ENCODE data around the gene CHKA. TPM values are rescaled to one million over a fixed set of nuclear protein-coding genes. Genes with fewer than 3 reads are reported as not detected.

Gene CHKA
- total and polyA plus RNA-seq, 4 donors = 8.2 to 19.9 (median 12.1) TPM

- Histone ChIP-seq H3K27me3 (ENCODE audit: control insufficient read depth in 1 of 2, insufficient read depth in 2 of 2, low read length in 1 of 2) (no peaks in the 10 kb centered on the region), H3K27ac (ENCODE audit: low read depth in 1 of 2, low read length in 2 of 2) (no peak within 1 kb of the TSS), H3K4me3 (ENCODE audit: low read length in 2 of 2) (peak within 1 kb of the TSS; percentile 61 to 69), H3K9me3 (ENCODE audit: control insufficient read depth, low read length) (no peaks in the 10 kb centered on the region), H3K4me1 (ENCODE audit: control insufficient read depth in 1 of 2, insufficient read depth in 2 of 2, low read length in 2 of 2) (no peaks in the 10 kb centered on the region), H3K36me3 (ENCODE audit: control insufficient read depth in 1 of 2, insufficient read depth in 2 of 2, low read length in 1 of 2) (no peaks in the 10 kb centered on the region)
- WGBS, 2 donors = 4 to 11% methylated on average over 23 to 64 of the region's 64 CpGs
- ATAC-seq (ENCODE audit: low FRiP score) (peak; percentile 93), DNase-seq (peak; percentile 95 to 97)
- intact Hi-C loops (cut with DNase I) = no loop called here
These were observed 117.2 kb downstream of the CHKA start, which contains the start of gene UNC93B1 for GRCh38 chr11:68003846-68004550. Gene UNC93B1, minus strand, starts transcription at chr11:68004097. Its CDS starts 54 bp downstream, at chr11:68004043.

- Histone ChIP-seq H3K4me1 (ENCODE audit: control insufficient read depth in 1 of 2, insufficient read depth in 2 of 2, low read length in 2 of 2) (no peaks in the 10 kb centered on the region), H3K27ac (ENCODE audit: low read depth in 1 of 2, low read length in 2 of 2) (no peak overlapping the region), H3K36me3 (ENCODE audit: control insufficient read depth in 1 of 2, insufficient read depth in 2 of 2, low read length in 1 of 2) (no peaks in the 10 kb centered on the region), H3K9me3 (ENCODE audit: control insufficient read depth, low read length) (no peaks in the 10 kb centered on the region), H3K4me3 (ENCODE audit: low read length in 2 of 2) (peak overlapping the region; percentile 61 to 69), H3K27me3 (ENCODE audit: control insufficient read depth in 1 of 2, insufficient read depth in 2 of 2, low read length in 1 of 2) (no peaks in the 10 kb centered on the region)
- DNase-seq = peak; percentile 67 to 81
- WGBS, 2 donors = 17 to 30% methylated on average over 43 to 86 of the region's 86 CpGs
- ATAC-seq (ENCODE audit: low FRiP score) = peak; percentile 5
- intact Hi-C loops (cut with DNase I) = no loop called here
These were observed 118.0 kb downstream of the CHKA start for GRCh38 chr11:68002938-68003845.

Small RNAs within 50 kb of the gene (microRNA-seq; reads per million reads assigned to microRNA genes)
- gene MIR4691 (0 reads per million in 2 donors), gene MIR6753 (0 reads per million in 2 donors), gene MIR7113 (0 to 1.2 reads per million in 2 donors)

Other genes with a start within 250 kb of the CHKA start
- gene UNC93B1, start 117.3 kb downstream of the CHKA start, total RNA-seq = 10 to 100 TPM; 20.4 to 32.1 TPM
- gene UNC93B1, start 117.3 kb downstream of the CHKA start, polyA plus RNA-seq = 10 to 100 TPM in 1 of 2 donors, 1 to 10 TPM in 1; 9.1 to 28.9 TPM
- 10 to 100 TPM; 10.9 to 12.4 TPM for gene ALDH3B1, start 111.1 kb downstream of the CHKA start, total RNA-seq
- gene ALDH3B1, start 111.1 kb downstream of the CHKA start, polyA plus RNA-seq = 1 to 10 TPM; 9.1 TPM
- 10 to 100 TPM; 70.1 to 76.7 TPM for gene NDUFS8, start 90.7 kb downstream of the CHKA start, total RNA-seq
- 100 to 1,000 TPM in 1 of 2 donors, 10 to 100 TPM in 1; 92.0 to 159 TPM for gene NDUFS8, start 90.7 kb downstream of the CHKA start, polyA plus RNA-seq
- 100 to 1,000 TPM; 124 to 173 TPM for gene TCIRG1, start 82.4 kb downstream of the CHKA start, total RNA-seq
- gene TCIRG1, start 82.4 kb downstream of the CHKA start, polyA plus RNA-seq = 100 to 1,000 TPM in 1 of 2 donors, 10 to 100 TPM in 1; 47.5 to 485 TPM
- gene KMT5B, start 91.9 kb upstream of the CHKA start, total RNA-seq = 10 to 100 TPM; 39.9 to 49.6 TPM
- 10 to 100 TPM; 24.4 to 27.9 TPM for gene KMT5B, start 91.9 kb upstream of the CHKA start, polyA plus RNA-seq
- gene C11orf24, start 150.6 kb upstream of the CHKA start, total RNA-seq = 10 to 100 TPM; 48.9 to 65.5 TPM
- 10 to 100 TPM; 37.7 to 39.1 TPM for gene C11orf24, start 150.6 kb upstream of the CHKA start, polyA plus RNA-seq
- gene LRP5, start 191.2 kb upstream of the CHKA start, total RNA-seq = 100 to 1,000 TPM in 1 of 2 donors, 10 to 100 TPM in 1; 85.9 to 103 TPM
- 10 to 100 TPM; 23.9 to 53.2 TPM for gene LRP5, start 191.2 kb upstream of the CHKA start, polyA plus RNA-seq

Measured in aorta (tissue), 5 donors.